Testis (tissue), 2 donors: ENCODE measurements around the gene ZFP36L2.

ENCODE experiments used
- CTCF ChIP-seq, 3 experiments: fragments of 450-650 bp in 2 of 3; fragments of 200-600 bp in 1 of 3; sonication (generic) in 1 of 3; IDR thresholded peaks; one replicate each; pipeline ENCODE4 v1.5.1; 2016 to 2019; ENCODE audit warnings: antibody characterized with exemption in 3 of 3, mild to moderate bottlenecking in 2 of 3, moderate library complexity in 1 of 3
- POLR2A ChIP-seq: fragments of 450-650 bp; IDR thresholded peaks from one replicate; pipeline ENCODE4 v1.6.1; 2017; ENCODE audit warnings: antibody characterized with exemption, mild to moderate bottlenecking, moderate library complexity

GRCh38 chr2:43259512-43259911 lies 33.1 kb upstream of the ZFP36L2 start:
- no peak for TF ChIP-seq CTCF (IDR thresholded peaks at IDR 0.05)
- TF ChIP-seq POLR2A: no peak
